ENCODE data around the gene MICALL2.
"Not testable (repeated sequence)": the region's sequence is repeated elsewhere in the genome, so short reads cannot be mapped to it uniquely, and the experiment has no call there.

The MICALL2 gene

DNA sequence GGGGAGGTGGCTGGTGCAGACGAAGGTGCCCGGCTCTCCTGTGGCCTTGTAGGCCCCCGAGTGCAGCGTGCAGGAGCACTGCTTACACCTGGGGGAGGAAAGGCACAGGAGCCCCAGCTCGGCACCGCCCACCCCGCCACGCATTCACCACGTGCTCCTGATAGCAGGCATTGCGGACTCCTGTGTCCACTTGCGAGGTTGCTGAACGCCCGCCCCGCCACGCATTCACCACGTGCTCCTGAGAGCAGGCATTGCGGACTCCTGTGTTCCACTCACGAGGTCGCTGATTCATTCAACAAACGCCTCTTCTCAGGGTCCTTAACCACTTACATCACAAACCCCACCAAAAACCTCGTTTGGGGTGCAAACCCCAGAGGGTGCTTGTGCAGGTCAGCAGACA, 13.9 kb downstream of the MICALL2 start:
- no peak overlapping the region for H3K4me2 ChIP-seq

DNA sequence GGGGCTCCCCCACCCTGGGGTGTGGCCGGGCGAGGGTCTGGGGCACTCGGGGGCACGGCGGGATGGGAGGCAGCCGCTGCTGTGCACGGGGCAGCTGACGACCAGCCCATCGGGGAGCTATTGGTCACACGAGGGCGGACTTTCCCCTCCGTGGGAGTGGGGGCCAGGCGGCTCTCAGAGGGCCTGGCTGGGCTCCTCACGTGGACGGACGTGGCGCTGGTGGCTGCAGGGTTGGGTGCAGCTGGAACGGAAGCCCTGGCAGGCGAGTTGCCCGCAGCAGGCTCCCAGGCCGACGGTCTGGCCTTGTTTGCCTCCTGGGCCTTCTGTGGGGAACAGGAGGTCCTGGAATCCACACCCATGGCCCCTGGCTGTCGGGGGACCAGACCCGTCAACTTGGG, 14.3 kb downstream of the MICALL2 start:
- TF ChIP-seq Cebpa-rat (IDR thresholded peaks at IDR 0.05): no peak
- Histone ChIP-seq H3K27ac (no peak overlapping the region), H3K4me2 (no peak overlapping the region), H3K9ac (no peak overlapping the region), H3K9me3 (replicated peaks in 1 of 11) (no peaks in the 10 kb centered on the region), H3K36me3 (no peaks in the 10 kb centered on the region), H4K20me1 (peaks cover 0 to 41% (median 0%) of the 10 kb centered on the region in 11 experiments; a peak in 7 of 22 replicates), H3K4me3 (no peak overlapping the region), H3K27me3 (peaks cover 0 to 6% (median 0%) of the 10 kb centered on the region in 11 experiments; a peak in 5 of 22 replicates), H3K4me1 (peaks cover 0 to 28% (median 16%) of the 10 kb centered on the region in 10 experiments; a peak in 14 of 20 replicates)

More for the DNA sequence above, 13.9 kb downstream of the MICALL2 start:
- peaks cover 0 to 6% (median 0%) of the 10 kb centered on the region in 11 experiments; a peak in 5 of 22 replicates for H3K27me3 ChIP-seq
- peaks cover 0 to 29% (median 18%) of the 10 kb centered on the region in 10 experiments; a peak in 14 of 20 replicates for H3K4me1 ChIP-seq
- no peak overlapping the region for H3K9ac ChIP-seq
- H3K27ac ChIP-seq: no peak overlapping the region
- H4K20me1 ChIP-seq: peaks cover 0 to 41% (median 0%) of the 10 kb centered on the region in 11 experiments; a peak in 10 of 22 replicates
- H3K9me3 ChIP-seq (replicated peaks in 1 of 11): no peaks in the 10 kb centered on the region
- no peak overlapping the region for H3K4me3 ChIP-seq
- no peaks in the 10 kb centered on the region for H3K36me3 ChIP-seq
- TF ChIP-seq Cebpa-rat (IDR thresholded peaks at IDR 0.05): no peak

DNA sequence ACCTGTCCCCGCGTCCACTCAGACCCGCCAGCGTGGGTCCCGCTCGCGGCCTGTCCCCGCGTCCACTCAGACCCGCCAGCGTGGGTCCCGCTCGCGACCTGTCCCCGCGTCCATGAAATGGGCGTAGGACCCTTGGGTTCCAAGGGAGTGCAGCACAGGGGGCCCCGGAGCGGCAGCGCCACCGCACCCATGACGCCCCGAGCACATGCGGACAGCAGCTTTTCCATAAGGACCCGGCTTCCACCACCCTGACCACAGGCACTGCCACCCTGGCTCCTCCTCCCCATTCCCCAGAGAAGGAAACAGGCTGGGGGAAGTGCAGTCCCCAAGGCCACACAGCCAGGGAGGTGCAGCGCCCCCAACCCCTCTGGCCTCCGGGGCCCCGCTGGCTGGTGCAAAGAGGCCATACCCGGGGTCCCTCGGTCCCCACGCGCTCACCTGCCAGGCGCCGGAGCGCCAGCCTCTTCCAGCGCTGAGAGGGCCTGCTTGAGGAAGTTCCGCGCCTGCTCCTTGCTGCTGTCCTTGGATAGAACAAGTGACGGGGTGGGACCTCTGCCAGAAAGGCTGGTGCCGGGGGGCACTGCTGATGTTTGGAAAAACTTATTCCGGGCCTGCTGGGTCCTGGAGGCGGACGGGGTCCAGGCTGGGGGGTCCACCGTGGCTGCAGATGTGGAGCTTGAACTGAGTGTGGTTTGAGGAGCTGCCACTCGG, 14.9 kb downstream of the MICALL2 start:
- no peak overlapping the region for H3K4me3 ChIP-seq
- H3K9ac ChIP-seq: no peak overlapping the region
- no peak overlapping the region for H3K27ac ChIP-seq
- no peaks in the 10 kb centered on the region for H3K36me3 ChIP-seq
- TF ChIP-seq Cebpa-rat (IDR thresholded peaks at IDR 0.05): no peak
- no peaks in the 10 kb centered on the region for H3K9me3 ChIP-seq (replicated peaks in 1 of 11)
- peaks cover 0 to 39% (median 0%) of the 10 kb centered on the region in 11 experiments; a peak in 7 of 22 replicates for H4K20me1 ChIP-seq
- peaks cover 0 to 28% (median 16%) of the 10 kb centered on the region in 10 experiments; a peak in 14 of 20 replicates for H3K4me1 ChIP-seq
- H3K4me2 ChIP-seq: no peak overlapping the region
- peaks cover 0 to 6% (median 0%) of the 10 kb centered on the region in 11 experiments; a peak in 5 of 22 replicates for H3K27me3 ChIP-seq

DNA sequence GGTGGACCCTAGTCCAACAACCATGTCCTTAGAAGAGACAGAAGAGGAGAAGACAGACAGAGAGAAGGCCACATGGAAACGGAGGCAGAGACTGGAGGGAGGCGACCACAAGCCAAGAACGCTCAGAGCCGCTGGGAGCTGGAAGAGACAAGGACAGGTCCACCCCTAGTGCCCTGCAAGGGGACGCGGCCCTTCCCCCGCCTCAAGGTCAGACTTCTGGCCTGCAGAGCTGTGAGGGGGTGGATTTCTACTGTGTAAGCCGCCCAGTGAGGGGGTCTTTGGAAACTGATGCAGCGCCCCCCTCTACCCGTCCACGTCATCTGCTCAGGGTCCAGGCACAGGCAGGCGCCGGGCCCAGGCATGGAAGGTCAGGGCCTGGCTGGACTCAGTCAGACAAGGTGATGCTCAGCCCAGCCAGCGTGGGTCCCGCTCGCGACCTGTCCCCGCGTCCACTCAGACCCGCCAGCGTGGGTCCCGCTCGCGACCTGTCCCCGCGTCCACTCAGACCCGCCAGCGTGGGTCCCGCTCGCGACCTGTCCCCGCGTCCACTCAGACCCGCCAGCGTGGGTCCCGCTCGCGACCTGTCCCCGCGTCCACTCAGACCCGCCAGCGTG, 15.6 kb downstream of the MICALL2 start:
- H3K9me3 ChIP-seq (replicated peaks in 1 of 11); H3K27ac ChIP-seq; H3K27me3 ChIP-seq; H3K4me3 ChIP-seq; H3K36me3 ChIP-seq; H3K9ac ChIP-seq; H3K4me2 ChIP-seq: not testable (repeated sequence)
- peaks cover 0 to 30% (median 16%) of the 10 kb centered on the region in 10 experiments; a peak in 14 of 20 replicates for H3K4me1 ChIP-seq
- H4K20me1 ChIP-seq: peaks cover 0 to 39% (median 0%) of the 10 kb centered on the region in 11 experiments; a peak in 7 of 22 replicates

DNA sequence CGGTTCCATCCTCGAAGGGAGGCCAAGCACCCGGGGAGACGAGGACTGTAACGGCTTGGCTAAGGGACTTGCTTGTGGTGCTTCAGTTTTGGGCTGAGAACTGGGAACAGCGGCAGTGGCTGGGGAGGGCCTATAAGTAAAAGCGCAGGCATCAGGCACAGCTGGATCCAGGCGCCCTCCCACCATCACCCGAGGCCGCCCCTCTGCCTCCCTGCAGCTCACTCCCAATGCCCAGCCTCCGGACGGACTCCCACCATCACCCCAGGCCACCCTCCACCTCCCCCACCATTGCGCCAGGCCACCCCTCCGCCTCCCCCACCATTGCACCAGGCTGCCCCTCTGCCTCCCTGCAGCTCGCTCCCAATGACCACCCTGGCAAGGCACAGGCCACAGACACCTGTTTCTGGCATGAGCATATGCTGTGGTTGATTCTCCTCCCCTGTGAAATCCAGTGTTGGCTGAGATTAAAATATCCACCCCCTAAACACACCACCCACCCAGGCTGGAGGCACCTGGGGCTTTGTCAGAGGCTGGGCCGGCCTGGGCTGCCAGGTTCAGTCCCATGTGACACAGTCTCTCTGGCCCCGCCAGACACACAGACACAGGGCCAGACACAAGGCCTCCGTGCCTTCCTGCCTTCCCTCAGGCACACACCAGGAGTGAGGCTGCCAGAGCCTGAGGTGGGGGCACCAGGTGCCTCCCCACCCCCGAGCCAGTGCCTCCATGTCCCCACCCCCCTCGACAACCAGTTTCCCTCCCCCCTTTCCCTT, 16.7 kb downstream of the MICALL2 start:
- no peaks in the 10 kb centered on the region for H3K36me3 ChIP-seq
- H3K9ac ChIP-seq: 0 out of 22 replicates have a peak overlapping the region, but pooled peaks of 2 of the 11 experiments have one; percentile 13 to 22
- H3K27ac ChIP-seq: no peak overlapping the region
- peaks cover 0 to 6% (median 0%) of the 10 kb centered on the region in 11 experiments; a peak in 5 of 22 replicates for H3K27me3 ChIP-seq
- peaks cover 0 to 30% (median 16%) of the 10 kb centered on the region in 10 experiments; a peak in 14 of 20 replicates for H3K4me1 ChIP-seq
- H3K9me3 ChIP-seq (replicated peaks in 1 of 11): no peaks in the 10 kb centered on the region
- H4K20me1 ChIP-seq: peaks cover 0 to 48% (median 0%) of the 10 kb centered on the region in 11 experiments; a peak in 7 of 22 replicates
- H3K4me3 ChIP-seq: no peak overlapping the region
- TF ChIP-seq Cebpa-rat (IDR thresholded peaks at IDR 0.05): no peak
- H3K4me2 ChIP-seq: peak overlapping the region in 8 of 11 experiments; percentile 37 to 72 (median 62); a peak in 12 of 22 replicates

DNA sequence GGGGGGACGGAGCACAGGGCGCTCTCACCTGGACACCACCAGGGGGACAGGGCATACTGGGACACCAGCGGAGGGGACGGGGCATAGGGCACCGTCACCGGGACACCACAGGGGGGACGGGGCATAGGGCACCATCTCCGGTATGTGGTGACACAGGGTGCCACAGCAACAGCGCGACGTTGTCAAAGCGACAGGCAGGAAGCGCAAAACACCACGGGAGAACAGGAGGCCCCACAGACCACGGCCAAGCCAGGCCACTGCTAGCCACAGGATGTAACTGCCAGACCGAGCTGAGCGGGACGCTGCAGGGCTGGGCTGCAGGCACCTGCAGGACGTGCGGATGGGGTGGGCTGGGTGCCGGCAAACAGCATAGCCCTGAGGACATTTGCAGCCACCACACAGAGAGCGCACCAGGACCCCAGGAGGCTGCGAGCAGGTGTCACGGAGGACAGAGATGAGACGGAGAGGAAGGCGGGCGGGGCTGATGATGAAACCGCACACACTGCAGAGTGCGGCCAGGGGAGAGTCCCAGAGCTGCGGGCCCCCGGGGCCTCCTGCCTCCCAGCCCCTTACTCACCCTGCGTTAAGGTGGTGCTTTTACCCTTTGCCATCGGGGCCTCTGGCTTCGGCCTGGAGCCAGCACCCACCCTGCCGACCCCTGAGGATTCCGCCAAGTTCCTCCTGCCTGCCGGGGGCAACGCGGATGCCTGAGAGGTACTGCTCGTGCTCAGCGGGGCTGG, 17.5 kb downstream of the MICALL2 start:
- peak overlapping the region in 10 of 11 experiments; percentile 33 to 72 (median 56); a peak in 19 of 22 replicates for H3K4me2 ChIP-seq
- no peak for TF ChIP-seq Cebpa-rat (IDR thresholded peaks at IDR 0.05)
- H3K36me3 ChIP-seq: no peaks in the 10 kb centered on the region
- 0 out of 22 replicates have a peak overlapping the region, but pooled peaks of 2 of the 11 experiments have one; percentile 22 to 31 for H3K9ac ChIP-seq
- H4K20me1 ChIP-seq: peaks cover 0 to 51% (median 0%) of the 10 kb centered on the region in 11 experiments; a peak in 7 of 22 replicates
- H3K27me3 ChIP-seq: peaks cover 0 to 6% (median 0%) of the 10 kb centered on the region in 11 experiments; a peak in 5 of 22 replicates
- H3K4me3 ChIP-seq: no peak overlapping the region
- H3K27ac ChIP-seq: no peak overlapping the region
- H3K9me3 ChIP-seq (replicated peaks in 1 of 11): no peaks in the 10 kb centered on the region
- H3K4me1 ChIP-seq: peaks cover 0 to 30% (median 16%) of the 10 kb centered on the region in 10 experiments; a peak in 14 of 20 replicates

DNA sequence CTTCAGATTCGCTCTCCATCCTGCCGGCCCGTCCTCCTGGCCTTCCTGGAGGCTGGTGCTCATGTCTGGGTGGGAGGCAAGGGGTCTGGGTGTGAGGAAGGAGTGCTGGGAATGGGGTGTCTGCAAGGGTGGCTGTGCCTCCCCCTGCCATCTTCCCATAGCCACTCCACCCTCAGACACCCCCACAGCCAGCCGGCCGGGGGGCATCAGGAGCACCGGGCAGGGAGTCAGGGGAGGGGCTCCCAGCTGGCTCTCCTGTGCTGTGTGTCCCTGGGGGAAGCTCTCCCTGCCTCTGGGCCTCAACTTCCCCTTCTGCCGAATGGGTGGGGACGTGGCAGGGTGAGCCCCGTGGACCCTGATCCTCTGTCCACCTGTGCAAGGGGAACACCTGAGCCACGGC, 18.6 kb downstream of the MICALL2 start:
- Histone ChIP-seq H3K4me2 (peak overlapping the region in 6 of 11 experiments; percentile 49 to 72 (median 67); a peak in 8 of 22 replicates), H4K20me1 (peaks cover 0 to 51% (median 0%) of the 10 kb centered on the region in 11 experiments; a peak in 7 of 22 replicates), H3K4me3 (no peak overlapping the region), H3K36me3 (no peaks in the 10 kb centered on the region), H3K27ac (no peak overlapping the region), H3K9me3 (replicated peaks in 1 of 11) (no peaks in the 10 kb centered on the region), H3K9ac (no peak overlapping the region), H3K27me3 (peaks cover 0 to 6% (median 0%) of the 10 kb centered on the region in 11 experiments; a peak in 5 of 22 replicates), H3K4me1 (peaks cover 0 to 30% (median 16%) of the 10 kb centered on the region in 10 experiments; a peak in 14 of 20 replicates)
- TF ChIP-seq Cebpa-rat (IDR thresholded peaks at IDR 0.05): no peak

Measured in BLaER1 treated with 17β-estradiol and CSF1 and Interleukin-3, amounts not matched to agents 10 nM and 100 nM (cell line).